PC-9 (cell line): Measurements from ENCODE around the gene CLHC1. TPM values are rescaled to one million over a fixed set of nuclear protein-coding genes. Genes with fewer than 3 reads are reported as not detected.

Experiments used
- BruUV-seq: library from RNA; stranded (reverse); fragments of 400-500 nt; replicated peaks from 2 replicates; lab custom pipeline; 2021; lab: Mats Ljungman, UMichigan
- CTCF ChIA-PET: fragments of 300-600 bp; sonication (Branson Sonifier 250); formaldehyde crosslinking; loops from one replicate; lab custom pipeline; 2022; ENCODE audit warnings: antibody characterized with exemption; lab: Charles Lee
- POLR2A ChIA-PET: fragments of 300-600 bp; sonication (Branson Sonifier 250); formaldehyde crosslinking; loops from one replicate; lab custom pipeline; 2022; ENCODE audit warnings: antibody characterized with exemption; ENCODE audit not compliant: unreplicated experiment; lab: Charles Lee
- DNase-seq, 2 experiments: peaks; one replicate each; pipeline versions ENCODE4 v3.0.0 to v3.0.0-alpha.2; 2015 to 2022; ENCODE audit warnings: mixed read lengths in 1 of 2
- H2AFZ ChIP-seq: fragments of 200-600 bp; sonication (generic); 2 replicates; pipeline ENCODE4 v1.8.1; 2017; ENCODE audit warnings: antibody characterized with exemption
- H3F3A ChIP-seq: fragments of 200-600 bp; sonication (generic); 2 replicates; pipeline ENCODE4 v1.8.1; 2017; ENCODE audit warnings: antibody characterized with exemption, mild to moderate bottlenecking, low read depth; ENCODE audit not compliant: insufficient read depth
- H3K27ac ChIP-seq: fragments of 200-600 bp; sonication (generic); 2 replicates; pipeline ENCODE4 v1.6.1; 2016; ENCODE audit warnings: mixed run types
- H3K27me3 ChIP-seq: fragments of 200-600 bp; sonication (generic); 2 replicates; pipeline ENCODE4 v1.6.1; 2016; ENCODE audit warnings: low read depth, mixed run types; ENCODE audit not compliant: insufficient read depth
- H3K36me3 ChIP-seq: fragments of 200-600 bp; sonication (generic); 2 replicates; pipeline ENCODE4 v1.6.1; 2016; ENCODE audit warnings: low read depth, mixed run types
- H3K4me1 ChIP-seq: fragments of 200-600 bp; sonication (generic); replicated peaks from 2 replicates; pipeline ENCODE4 v1.6.1; 2016; ENCODE audit warnings: mixed run types; ENCODE audit not compliant: insufficient read depth
- H3K4me2 ChIP-seq: fragments of 200-600 bp; sonication (generic); 2 replicates; pipeline ENCODE4 v1.6.1; 2017; ENCODE audit warnings: mixed run types
- H3K4me3 ChIP-seq: fragments of 200-600 bp; sonication (generic); 2 replicates; pipeline ENCODE4 v1.6.1; 2016; ENCODE audit warnings: mixed run types
- H3K79me2 ChIP-seq: fragments of 200-600 bp; sonication (generic); 2 replicates; pipeline ENCODE4 v1.6.1; 2017; ENCODE audit warnings: low read depth, mixed run types
- H3K9me2 ChIP-seq: fragments of 200-600 bp; sonication (generic); 2 replicates; pipeline ENCODE4 v1.8.1; 2017; ENCODE audit warnings: mild to moderate bottlenecking; ENCODE audit not compliant: insufficient read depth
- H3K9me3 ChIP-seq: fragments of 200-600 bp; sonication (generic); 2 replicates; pipeline ENCODE4 v1.8.1; 2016; ENCODE audit warnings: low read depth; ENCODE audit not compliant: insufficient read depth
- H4K20me1 ChIP-seq: fragments of 200-600 bp; sonication (generic); 2 replicates; pipeline ENCODE4 v1.8.1; 2017; ENCODE audit not compliant: insufficient read depth
- CTCF ChIP-seq: fragments of 200-600 bp; sonication (generic); conservative IDR thresholded peaks from 2 replicates; pipeline ENCODE4 v1.6.1; 2017; ENCODE audit warnings: mixed run types, antibody characterized with exemption, mild to moderate bottlenecking, moderate library complexity
- EZH2 ChIP-seq: fragments of 200-600 bp; sonication (generic); IDR thresholded peaks from 2 replicates; pipeline ENCODE4 v1.8.0; 2017; ENCODE audit warnings: antibody characterized with exemption, low read depth
- intact Hi-C: fragments of 100-400 bp; cut with micrococcal nuclease; formaldehyde crosslinking; loops from one replicate; pipeline ENCODE4 v1.10.0; 2022; ENCODE audit not compliant: unreplicated experiment
- total RNA-seq: library from RNA; stranded (reverse); gene quantifications from 2 replicates; pipeline ENCODE4 v1.2.3, GENCODE V29; 2021

The CLHC1 gene
- total RNA-seq, 1 experiment from 2014 or later, result 27.1 TPM

DNA sequence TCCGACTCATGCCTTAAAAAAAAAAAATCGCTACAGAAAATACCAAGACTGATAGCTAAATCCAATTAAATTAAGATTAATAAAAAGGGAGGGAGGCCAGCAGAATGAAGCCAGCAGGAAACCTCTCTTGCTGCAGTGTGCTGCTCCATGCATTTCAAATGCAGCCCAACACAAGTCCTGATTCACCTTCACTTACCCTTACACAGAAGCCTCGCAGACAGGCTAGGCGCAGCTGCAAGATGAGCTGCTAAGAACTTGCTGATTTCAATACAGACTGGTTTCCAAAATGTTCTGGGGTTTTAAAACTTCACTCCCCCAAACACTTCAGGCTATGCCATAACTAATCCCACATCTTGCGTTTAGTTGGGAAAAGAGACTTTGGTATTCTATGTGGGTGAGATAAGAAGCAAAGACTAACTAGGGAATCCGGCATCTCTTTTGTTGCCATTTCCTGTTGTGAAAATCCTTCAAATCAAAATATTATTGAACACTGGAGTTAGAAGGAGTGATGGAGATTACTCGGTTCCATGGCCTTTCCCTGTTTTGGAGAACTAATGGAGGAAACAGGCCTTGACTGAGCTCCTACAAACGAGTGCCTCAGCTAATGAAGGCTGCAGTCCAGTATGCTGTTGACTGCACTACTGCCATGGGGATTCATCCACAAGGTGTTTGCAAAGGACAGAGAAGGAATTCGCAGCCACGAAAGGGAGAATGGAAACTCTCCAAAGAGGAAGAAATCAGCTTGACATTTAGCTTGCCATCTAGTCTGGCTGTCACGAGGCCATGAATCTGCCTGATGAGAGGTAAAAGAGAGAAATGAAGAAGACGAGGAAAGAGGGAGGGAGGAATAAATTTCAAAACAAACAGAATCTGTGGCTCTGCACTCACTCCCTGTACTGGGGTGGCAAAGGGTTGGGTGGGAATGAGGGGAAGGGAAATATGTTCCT, 67.3 kb downstream of the CLHC1 start:
- TF ChIP-seq EZH2 (no peak), CTCF (no peak)
- POLR2A ChIA-PET, result interaction anchor here (0.5 to 0.6 kb wide), 3 partner anchors 9 to 114 kb away, joined by 3 to 5 read pairs (median 3); partner anchors contain the start of gene RTN4
- intact Hi-C loops, result loop anchor here (5.0 kb wide), 4 partner anchors 53 to 1058 kb away; partner anchors contain the start of gene EML6

GRCh38 chr2:55163941-55164390, 68.1 kb downstream of the CLHC1 start:
- peaks cover 38% of the 10 kb centered on the region for H3K79me2 ChIP-seq
- ChIA-PET CTCF (interaction anchor here (0.6 to 0.9 kb wide), 2 partner anchors 94 to 113 kb away, joined by 3 to 22 read pairs; no protein-coding TSS in a partner anchor), POLR2A (interaction anchor here (0.5 kb wide), 1 partner anchor 8 kb away, joined by 3 read pairs; no protein-coding TSS in a partner anchor)
- H3K27me3 ChIP-seq, result no peaks in the 10 kb centered on the region
- peak overlapping the region; percentile 72 for H3K27ac ChIP-seq
- peak overlapping the region; percentile 69 for H3K4me2 ChIP-seq
- no peak for TF ChIP-seq EZH2
- H3F3A ChIP-seq, result peaks cover 27% of the 10 kb centered on the region
- peaks cover 82% of the 10 kb centered on the region for H3K4me1 ChIP-seq
- BruUV-seq, result no TSS peak
- no peak overlapping the region for H2AFZ ChIP-seq
- H3K9me2 ChIP-seq, result no peaks in the 10 kb centered on the region; the same call in 1 of the 2 replicates
- H3K36me3 ChIP-seq, result no peaks in the 10 kb centered on the region
- no peaks in the 10 kb centered on the region for H3K9me3 ChIP-seq
- DNase-seq, result peak; percentile 39 to 94
- intact Hi-C loops, result no loop called here
- no peaks in the 10 kb centered on the region for H4K20me1 ChIP-seq
- H3K4me3 ChIP-seq, result peak overlapping the region; percentile 29; the same call in 1 of the 2 replicates

More for the DNA sequence above, 67.3 kb downstream of the CLHC1 start:
- no TSS peak for BruUV-seq
- H3K4me2 ChIP-seq, result peak overlapping the region; percentile 69
- CTCF ChIA-PET, result interaction anchor here (0.6 to 1.3 kb wide), 3 partner anchors 94 to 116 kb away, joined by 4 to 22 read pairs (median 4); no protein-coding TSS in a partner anchor
- peak overlapping the region; percentile 29; the same call in 1 of the 2 replicates for H3K4me3 ChIP-seq
- H2AFZ ChIP-seq, result no peak overlapping the region
- H4K20me1 ChIP-seq, result no peaks in the 10 kb centered on the region
- DNase-seq, result no peak
- peak overlapping the region; percentile 72 for H3K27ac ChIP-seq
- peaks cover 35% of the 10 kb centered on the region for H3F3A ChIP-seq
- no peaks in the 10 kb centered on the region for H3K27me3 ChIP-seq
- H3K9me3 ChIP-seq, result no peaks in the 10 kb centered on the region
- H3K9me2 ChIP-seq, result no peaks in the 10 kb centered on the region; the same call in 1 of the 2 replicates
- H3K4me1 ChIP-seq, result peaks cover 78% of the 10 kb centered on the region
- peaks cover 43% of the 10 kb centered on the region for H3K79me2 ChIP-seq
- H3K36me3 ChIP-seq, result no peaks in the 10 kb centered on the region

DNA sequence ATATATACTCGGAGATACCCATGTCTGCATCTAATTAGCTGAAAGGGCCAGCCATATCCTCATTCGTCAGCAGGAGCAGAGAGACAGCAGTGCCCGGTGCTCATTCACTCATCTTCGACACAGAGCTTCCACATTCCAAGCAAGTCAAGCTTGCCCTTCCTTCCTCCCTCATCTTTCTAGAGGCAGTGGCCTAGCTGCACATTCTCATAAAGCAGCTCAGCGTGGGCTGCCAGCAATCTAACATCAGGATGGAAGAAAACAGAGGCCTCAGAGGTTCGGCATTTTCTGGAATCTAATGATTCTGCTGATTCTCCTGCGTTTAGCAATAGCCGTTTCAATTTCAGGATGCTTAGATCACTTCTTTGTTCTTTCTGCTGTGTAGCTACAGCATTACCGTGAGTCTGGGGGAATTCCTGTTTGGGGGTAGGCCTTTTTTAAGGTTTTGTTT, 68.8 kb downstream of the CLHC1 start:
- DNase-seq, result no peak
- no peaks in the 10 kb centered on the region for H3K9me3 ChIP-seq
- peak overlapping the region; percentile 29; the same call in 1 of the 2 replicates for H3K4me3 ChIP-seq
- no TSS peak for BruUV-seq
- no peaks in the 10 kb centered on the region; the same call in 1 of the 2 replicates for H3K9me2 ChIP-seq
- H4K20me1 ChIP-seq, result no peaks in the 10 kb centered on the region
- no peak overlapping the region for H2AFZ ChIP-seq
- peak overlapping the region; percentile 69 for H3K4me2 ChIP-seq
- intact Hi-C loops, result no loop called here
- no peak for TF ChIP-seq EZH2
- no peak for TF ChIP-seq CTCF
- H3K36me3 ChIP-seq, result no peaks in the 10 kb centered on the region
- ChIA-PET POLR2A (interaction anchor here (0.7 kb wide), 2 partner anchors 114 to 480 kb away, joined by 3 read pairs; no protein-coding TSS in a partner anchor), CTCF (interaction anchor here (0.9 kb wide), 1 partner anchor 112 kb away, joined by 3 read pairs; no protein-coding TSS in a partner anchor)
- H3F3A ChIP-seq, result peaks cover 24% of the 10 kb centered on the region
- H3K27ac ChIP-seq, result peak overlapping the region; percentile 72
- H3K79me2 ChIP-seq, result peaks cover 31% of the 10 kb centered on the region
- H3K27me3 ChIP-seq, result no peaks in the 10 kb centered on the region
- peaks cover 82% of the 10 kb centered on the region for H3K4me1 ChIP-seq
